BLaER1 (cell line): ENCODE results near the gene LRP3.

Experiments used
- H3K27ac ChIP-seq: shearing (Covaris generic); formaldehyde crosslinking; 2 replicates; pipeline ENCODE4 v1.8.1; 2022
- H3K27me3 ChIP-seq: shearing (Covaris generic); formaldehyde crosslinking; 2 replicates; pipeline ENCODE4 v1.8.1; 2022
- H3K36me3 ChIP-seq: shearing (Covaris generic); formaldehyde crosslinking; 2 replicates; pipeline ENCODE4 v1.8.1; 2022
- H3K4me1 ChIP-seq: shearing (Covaris generic); formaldehyde crosslinking; 2 replicates; pipeline ENCODE4 v1.8.1; 2022
- H3K4me2 ChIP-seq: shearing (Covaris generic); formaldehyde crosslinking; 2 replicates; pipeline ENCODE4 v1.8.1; 2022
- H3K4me3 ChIP-seq: shearing (Covaris generic); formaldehyde crosslinking; 2 replicates; pipeline ENCODE4 v1.8.1; 2022
- H3K9ac ChIP-seq: shearing (Covaris generic); formaldehyde crosslinking; 2 replicates; pipeline ENCODE4 v1.8.1; 2022
- H3K9me3 ChIP-seq: shearing (Covaris generic); formaldehyde crosslinking; 2 replicates; pipeline ENCODE4 v1.8.1; 2022
- H4K20me1 ChIP-seq: shearing (Covaris generic); formaldehyde crosslinking; 2 replicates; pipeline ENCODE4 v1.8.1; 2022
- Cebpa-rat ChIP-seq: shearing (Covaris generic); IDR thresholded peaks from 2 replicates; pipeline ENCODE4 v1.8.1; 2022

The LRP3 gene

DNA sequence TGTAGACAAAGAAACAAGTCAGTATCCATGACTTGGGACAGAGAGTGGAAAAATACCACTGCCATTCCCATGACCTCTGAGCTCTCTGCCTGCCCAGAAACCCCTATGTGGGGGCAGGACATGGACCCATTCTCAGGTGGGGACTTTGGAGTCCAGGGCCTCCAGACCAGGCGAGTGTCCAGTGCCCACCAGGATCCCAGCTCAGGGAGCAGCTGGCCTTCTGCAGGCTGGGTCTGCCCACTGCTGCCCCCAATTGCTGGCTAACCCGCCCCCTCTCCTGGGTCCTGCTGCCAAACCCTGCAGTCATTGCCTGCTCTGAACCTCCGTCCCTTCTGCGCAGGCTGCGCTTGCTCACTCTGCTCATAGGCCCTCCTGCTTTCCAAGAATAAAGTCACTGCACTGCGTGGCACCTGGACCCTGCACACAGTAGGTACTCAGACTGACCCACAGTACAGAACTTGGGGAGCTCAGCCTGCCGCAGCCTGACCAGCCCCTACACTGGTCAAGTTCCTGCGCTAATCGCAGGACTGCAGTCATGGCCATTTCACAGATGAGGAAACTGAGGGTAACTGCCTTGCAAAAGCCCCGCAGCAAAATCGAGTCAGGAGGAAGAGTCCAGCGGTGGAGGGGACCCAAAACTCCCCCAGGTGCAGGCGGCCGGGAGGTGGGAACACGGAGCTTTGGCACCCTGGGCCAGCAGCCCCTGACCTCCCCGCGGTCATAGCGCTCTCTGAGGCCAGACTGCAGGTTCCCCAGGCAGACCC is 30.7 kb downstream of the LRP3 start:
- no peak overlapping the region for H3K4me2 ChIP-seq
- no peaks in the 10 kb centered on the region for H4K20me1 ChIP-seq
- H3K27me3 ChIP-seq: no peaks in the 10 kb centered on the region
- H3K36me3 ChIP-seq: no peaks in the 10 kb centered on the region
- H3K4me3 ChIP-seq: no peak overlapping the region
- peaks cover 8% of the 10 kb centered on the region; the same call in 1 of the 2 replicates for H3K4me1 ChIP-seq
- H3K27ac ChIP-seq: no peak overlapping the region
- TF ChIP-seq Cebpa-rat: no peak
- H3K9me3 ChIP-seq: peaks cover 36% of the 10 kb centered on the region
- no peak overlapping the region for H3K9ac ChIP-seq

- H3K36me3 ChIP-seq: no peaks in the 10 kb centered on the region
- no peak for TF ChIP-seq Cebpa-rat
- H3K9me3 ChIP-seq: peaks cover 36% of the 10 kb centered on the region
- no peaks in the 10 kb centered on the region for H3K27me3 ChIP-seq
- no peaks in the 10 kb centered on the region for H4K20me1 ChIP-seq
- no peak within 1 kb of the TSS for H3K4me2 ChIP-seq
- peaks cover 8% of the 10 kb centered on the region; the same call in 1 of the 2 replicates for H3K4me1 ChIP-seq
- H3K4me3 ChIP-seq: no peak within 1 kb of the TSS
- H3K9ac ChIP-seq: no peak within 1 kb of the TSS
- H3K27ac ChIP-seq: no peak within 1 kb of the TSS
These were observed 31.4 kb downstream of the LRP3 start, which contains the start of gene SLC7A10 for GRCh38 chr19:33225458-33225926. SLC7A10 (minus strand) TSS chr19:33225850; CDS start chr19:33225703, 147 bp downstream.

GRCh38 chr19:33226550-33227241 is 32.6 kb downstream of the LRP3 start:
- H4K20me1 ChIP-seq: no peaks in the 10 kb centered on the region
- H3K36me3 ChIP-seq: no peaks in the 10 kb centered on the region
- H3K4me1 ChIP-seq: peaks cover 8% of the 10 kb centered on the region; the same call in 1 of the 2 replicates
- H3K9me3 ChIP-seq: peaks cover 36% of the 10 kb centered on the region
- H3K27me3 ChIP-seq: no peaks in the 10 kb centered on the region
- no peak for TF ChIP-seq Cebpa-rat
- H3K27ac ChIP-seq: no peak overlapping the region
- H3K4me3 ChIP-seq: no peak overlapping the region
- H3K9ac ChIP-seq: no peak overlapping the region
- no peak overlapping the region for H3K4me2 ChIP-seq

- TF ChIP-seq Cebpa-rat: no peak
- peaks cover 36% of the 10 kb centered on the region for H3K9me3 ChIP-seq
- H3K4me2 ChIP-seq: no peak overlapping the region
- H3K36me3 ChIP-seq: no peaks in the 10 kb centered on the region
- H3K9ac ChIP-seq: no peak overlapping the region
- H3K4me1 ChIP-seq: peaks cover 8% of the 10 kb centered on the region; the same call in 1 of the 2 replicates
- H3K27ac ChIP-seq: no peak overlapping the region
- H3K27me3 ChIP-seq: no peaks in the 10 kb centered on the region
- H4K20me1 ChIP-seq: no peaks in the 10 kb centered on the region
- H3K4me3 ChIP-seq: no peak overlapping the region
These were observed 33.1 kb downstream of the LRP3 start for GRCh38 chr19:33227242-33227650.

DNA sequence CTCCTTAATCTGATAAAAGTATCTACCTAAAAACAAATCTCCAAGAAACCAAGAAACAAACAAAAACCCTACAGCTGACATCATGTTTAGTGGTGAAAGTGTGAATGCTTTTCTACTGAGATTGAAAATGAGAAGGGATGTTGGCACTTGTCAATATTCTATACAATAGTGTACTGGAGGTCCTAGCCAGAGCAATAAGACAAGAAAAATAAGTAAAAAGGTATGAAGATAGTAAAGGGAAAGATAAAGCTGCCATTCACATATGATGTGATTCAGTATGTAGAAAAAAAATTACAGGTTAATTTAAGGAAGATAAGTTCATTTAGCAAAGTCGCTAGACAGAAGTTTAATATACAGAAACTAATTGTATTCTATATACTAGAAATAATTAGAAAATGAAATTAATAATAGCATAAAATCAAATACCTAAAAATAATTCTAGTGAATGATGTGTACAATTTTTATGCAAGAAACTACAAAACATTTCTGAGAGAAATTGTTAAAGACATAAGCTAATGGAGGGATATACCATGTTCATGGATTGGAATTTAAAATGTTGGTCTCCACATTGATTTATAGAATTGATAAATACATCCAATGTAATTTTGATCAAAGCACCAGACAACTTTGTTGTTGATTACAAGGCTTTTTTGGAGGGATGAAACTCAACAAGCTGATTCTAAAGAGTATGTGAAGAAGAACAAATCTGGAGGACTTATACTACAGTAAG is 33.9 kb downstream of the LRP3 start:
- H3K36me3 ChIP-seq: no peaks in the 10 kb centered on the region
- no peak overlapping the region for H3K4me2 ChIP-seq
- H3K9ac ChIP-seq: no peak overlapping the region
- H4K20me1 ChIP-seq: no peaks in the 10 kb centered on the region
- H3K9me3 ChIP-seq: peaks cover 36% of the 10 kb centered on the region
- peaks cover 6% of the 10 kb centered on the region; the same call in 1 of the 2 replicates for H3K4me1 ChIP-seq
- no peaks in the 10 kb centered on the region for H3K27me3 ChIP-seq
- no peak overlapping the region for H3K4me3 ChIP-seq
- H3K27ac ChIP-seq: no peak overlapping the region
- TF ChIP-seq Cebpa-rat: no peak

- H3K9ac ChIP-seq: no peak overlapping the region
- no peak overlapping the region for H3K4me2 ChIP-seq
- H3K4me3 ChIP-seq: no peak overlapping the region
- peaks cover 36% of the 10 kb centered on the region for H3K9me3 ChIP-seq
- H3K36me3 ChIP-seq: no peaks in the 10 kb centered on the region
- TF ChIP-seq Cebpa-rat: no peak
- no peaks in the 10 kb centered on the region for H3K27me3 ChIP-seq
- H3K27ac ChIP-seq: no peak overlapping the region
- no peaks in the 10 kb centered on the region for H4K20me1 ChIP-seq
- H3K4me1 ChIP-seq: no peaks in the 10 kb centered on the region
These were observed 35.8 kb downstream of the LRP3 start for GRCh38 chr19:33229962-33230361.

GRCh38 chr19:33231511-33231910 is 37.4 kb downstream of the LRP3 start:
- Histone ChIP-seq H3K27me3 (no peaks in the 10 kb centered on the region), H4K20me1 (no peaks in the 10 kb centered on the region), H3K9ac (no peak overlapping the region), H3K4me2 (no peak overlapping the region), H3K4me1 (no peaks in the 10 kb centered on the region), H3K36me3 (no peaks in the 10 kb centered on the region), H3K27ac (no peak overlapping the region), H3K4me3 (no peak overlapping the region), H3K9me3 (peaks cover 25% of the 10 kb centered on the region)
- no peak for TF ChIP-seq Cebpa-rat

- Histone ChIP-seq H3K9me3 (peaks cover 14% of the 10 kb centered on the region), H3K27me3 (no peaks in the 10 kb centered on the region), H4K20me1 (no peaks in the 10 kb centered on the region), H3K27ac (no peak overlapping the region), H3K4me1 (no peaks in the 10 kb centered on the region), H3K36me3 (no peaks in the 10 kb centered on the region), H3K9ac (no peak overlapping the region), H3K4me2 (no peak overlapping the region), H3K4me3 (no peak overlapping the region)
- TF ChIP-seq Cebpa-rat: no peak
These were observed 38.5 kb downstream of the LRP3 start for GRCh38 chr19:33232656-33233055.

DNA sequence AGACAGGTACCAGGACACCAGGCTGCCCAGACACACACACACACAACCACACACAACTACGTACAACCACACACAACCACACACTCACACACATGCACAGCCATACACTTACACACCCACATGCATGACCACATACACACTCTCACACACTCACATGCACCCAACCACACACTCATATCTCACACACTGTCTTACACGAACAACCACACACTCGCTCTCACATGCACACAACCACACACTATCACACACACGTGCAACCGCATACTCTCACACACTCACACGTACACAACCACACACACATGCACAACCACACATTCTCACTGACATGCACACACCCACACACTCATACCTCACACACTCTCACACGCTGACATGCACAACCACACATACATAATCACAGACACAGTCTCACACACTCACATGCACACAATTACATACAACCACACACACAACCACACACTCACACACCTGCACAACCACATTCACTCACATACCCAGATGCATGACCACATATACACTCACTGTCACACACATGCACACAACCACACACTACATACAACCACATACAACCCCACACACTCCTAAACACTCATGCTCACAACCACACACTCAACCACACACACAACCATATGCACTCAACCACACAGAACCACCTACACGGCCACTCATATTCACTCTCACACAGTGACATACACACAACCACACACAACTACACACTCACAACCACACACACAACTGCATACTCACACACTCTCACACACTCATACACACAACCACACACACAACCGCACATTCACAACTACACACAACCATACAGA is 39.1 kb downstream of the LRP3 start:
- H3K36me3 ChIP-seq: no peaks in the 10 kb centered on the region
- no peaks in the 10 kb centered on the region for H4K20me1 ChIP-seq
- no peak overlapping the region for H3K9ac ChIP-seq
- no peaks in the 10 kb centered on the region for H3K27me3 ChIP-seq
- no peak for TF ChIP-seq Cebpa-rat
- no peaks in the 10 kb centered on the region for H3K4me1 ChIP-seq
- peaks cover 11% of the 10 kb centered on the region for H3K9me3 ChIP-seq
- H3K4me2 ChIP-seq: no peak overlapping the region
- no peak overlapping the region for H3K4me3 ChIP-seq
- H3K27ac ChIP-seq: no peak overlapping the region
